HepG2 (cell line): ENCODE results near the gene PNKD. TPM values are rescaled to one million over a fixed set of nuclear protein-coding genes. Genes with fewer than 3 reads are reported as not detected.
A peak's percentile ranks its signal among the peaks of the same experiment; 100 is the strongest.

Source experiments
- ATF1 ChIP-seq: IDR thresholded peaks from 2 replicates; pipeline ENCODE4 v1.6.1; 2016; ENCODE audit warnings: mild to moderate bottlenecking, control low read depth
- ATM ChIP-seq: fragments of 450-650 bp; IDR thresholded peaks from 2 replicates; pipeline ENCODE4 v1.7.1; 2017; ENCODE audit warnings: mild to moderate bottlenecking, borderline replicate concordance
- ELF4 ChIP-seq: sonication (generic); formaldehyde crosslinking; IDR thresholded peaks from 2 replicates; pipeline ENCODE4 v1.5.0; 2020; ENCODE audit warnings: missing genetic modification reagents, mild to moderate bottlenecking, moderate library complexity, borderline replicate concordance
- FOSL2 ChIP-seq: sonication (generic); formaldehyde crosslinking; IDR thresholded peaks from 2 replicates; pipeline ENCODE4 v1.4.0; 2020; ENCODE audit warnings: missing genetic modification reagents
- HOMEZ ChIP-seq: IDR thresholded peaks from 2 replicates; pipeline ENCODE4 v1.6.1; 2016; ENCODE audit warnings: low read depth
- LBX2 ChIP-seq: sonication (generic); formaldehyde crosslinking; IDR thresholded peaks from 2 replicates; pipeline ENCODE4 v1.5.0; 2020; ENCODE audit warnings: missing genetic modification reagents, mild to moderate bottlenecking, borderline replicate concordance
- NPAS2 ChIP-seq: sonication (generic); formaldehyde crosslinking; IDR thresholded peaks from 2 replicates; pipeline ENCODE4 v1.8.0; 2022; ENCODE audit warnings: mild to moderate bottlenecking, missing genetic modification reagents, borderline replicate concordance
- PLSCR1 ChIP-seq: sonication (generic); formaldehyde crosslinking; IDR thresholded peaks from 2 replicates; pipeline ENCODE4 v1.5.0; 2020; ENCODE audit warnings: missing genetic modification reagents, mild to moderate bottlenecking, borderline replicate concordance
- RFXANK ChIP-seq: IDR thresholded peaks from 2 replicates; pipeline ENCODE4 v1.6.1; 2016
- SP5 ChIP-seq: IDR thresholded peaks from 2 replicates; pipeline ENCODE4 v1.6.1; 2016; ENCODE audit warnings: low read depth, borderline replicate concordance
- ZMYM4 ChIP-seq: sonication (generic); formaldehyde crosslinking; IDR thresholded peaks from 2 replicates; pipeline ENCODE4 v1.8.1; 2023; ENCODE audit warnings: mild to moderate bottlenecking, missing genetic modification reagents
- ZNF251 ChIP-seq: sonication (generic); formaldehyde crosslinking; IDR thresholded peaks from 2 replicates; pipeline ENCODE4 v1.9.0; 2021; ENCODE audit warnings: mild to moderate bottlenecking, missing genetic modification reagents
- ZNF33B ChIP-seq: sonication (generic); formaldehyde crosslinking; IDR thresholded peaks from 2 replicates; pipeline ENCODE4 v1.5.1; 2020; ENCODE audit warnings: mild to moderate bottlenecking, missing genetic modification reagents
- ZNF350 ChIP-seq: sonication (generic); formaldehyde crosslinking; IDR thresholded peaks from 2 replicates; pipeline ENCODE4 v1.4.0; 2020; ENCODE audit warnings: mild to moderate bottlenecking, low read depth, missing genetic modification reagents, borderline replicate concordance
- ZNF772 ChIP-seq: sonication (generic); formaldehyde crosslinking; IDR thresholded peaks from 2 replicates; pipeline ENCODE4 v1.5.0; 2020; ENCODE audit warnings: mild to moderate bottlenecking, missing genetic modification reagents
- ZNF776 ChIP-seq: sonication (generic); formaldehyde crosslinking; IDR thresholded peaks from 2 replicates; pipeline ENCODE4 v1.4.0; 2020; ENCODE audit warnings: mild to moderate bottlenecking, missing genetic modification reagents
- ZSCAN20 ChIP-seq: sonication (generic); formaldehyde crosslinking; IDR thresholded peaks from 2 replicates; pipeline ENCODE4 v1.4.0; 2020; ENCODE audit warnings: missing genetic modification reagents, mild to moderate bottlenecking, borderline replicate concordance
- ZSCAN29 ChIP-seq: sonication (generic); formaldehyde crosslinking; conservative IDR thresholded peaks from 2 replicates; pipeline ENCODE4 v1.4.0; 2020; ENCODE audit warnings: mild to moderate bottlenecking, missing genetic modification reagents
- polyA plus RNA-seq, 8 experiments: library from polyadenylated mRNA; depleted of rRNA in 3 of 8; stranded (reverse) in 7 of 8; unstranded in 1 of 8; fragments of >200 nt; fragmentation: Illumina TruSeq in 4 of 8; extraction: Trizol in 4 of 8; gene quantifications; 2 replicates each; pipeline versions ENCODE4 v1.2.1 to v1.2.3, GENCODE V29; 2011 to 2016; ENCODE audit warnings: low read depth in 4 of 8, missing spikeins in 1 of 8, mixed read lengths in 1 of 8; ENCODE audit not compliant: insufficient read depth in 1 of 8
- total RNA-seq, 5 experiments: library from RNA; depleted of rRNA; stranded (reverse); fragments of >200 nt; fragmentation: Illumina TruSeq; extraction: Trizol; gene quantifications; 2 replicates each; pipeline ENCODE4 v1.2.3, GENCODE V29; 2016; ENCODE audit warnings: low read depth in 1 of 5

Gene PNKD
- total and polyA plus RNA-seq, 2 of the 13 experiments (the other 11 are each of a cell fraction or from before 2014, with no cell fraction given) = 55.9 to 80.4 TPM

GRCh38 chr2:218269900-218270720 lies at the start of gene PNKD, which contains the start of gene AAMP (continued):
- peak; percentile 13; the same call in 1 of the 2 replicates for TF ChIP-seq ZNF772 (CRISPR knock-in tag)
- peak; percentile 75; the same call in 1 of the 2 replicates for TF ChIP-seq RFXANK (CRISPR knock-in tag)
- TF ChIP-seq PLSCR1 (CRISPR knock-in tag) = no peak
- TF ChIP-seq FOSL2 (CRISPR knock-in tag) = peak; percentile 18; the same call in 1 of the 2 replicates
- no peak for TF ChIP-seq ATM
- TF ChIP-seq ZSCAN29 (CRISPR knock-in tag) = 0 out of 2 replicates have a peak, but pooled peaks have one; percentile 34
- no peak for TF ChIP-seq NPAS2
- no peak for TF ChIP-seq ZNF251 (CRISPR knock-in tag)
- TF ChIP-seq ATF1 (CRISPR knock-in tag) = peak; percentile 90
- TF ChIP-seq ZNF33B (CRISPR knock-in tag) = 0 out of 2 replicates have a peak, but pooled peaks have one; percentile 3
- TF ChIP-seq ZMYM4 = no peak; the same call in 1 of the 2 replicates
- peak; percentile 96 for TF ChIP-seq ELF4
- peak; percentile 74; the same call in 1 of the 2 replicates for TF ChIP-seq SP5 (CRISPR knock-in tag)
- peak; percentile 49; the same call in 1 of the 2 replicates for TF ChIP-seq HOMEZ (CRISPR knock-in tag)
- no peak for TF ChIP-seq LBX2
- TF ChIP-seq ZNF350 (CRISPR knock-in tag) = peak; percentile 90
- TF ChIP-seq ZNF776 (CRISPR knock-in tag) = peak; percentile 85
- TF ChIP-seq ZSCAN20 = peak; percentile 73; the same call in 1 of the 2 replicates
